Brain microvascular endothelial cell (primary cell): Measurements from ENCODE around the gene CCDC137.
A peak's percentile ranks its signal among the peaks of the same experiment; 100 is the strongest.

Experiments used
- DNase-seq: peaks from one replicate; pipeline ENCODE4 v3.0.0-alpha.2; 2020
- H3K27ac ChIP-seq: fragments of 250-450 bp; sonication (Bioruptor Pico); 2 replicates; pipeline ENCODE4 v1.5.1; 2020; ENCODE audit warnings: mild to moderate bottlenecking, moderate library complexity
- H3K27me3 ChIP-seq: fragments of 250-450 bp; sonication (Bioruptor Pico); replicated peaks from 2 replicates; pipeline ENCODE4 v1.5.1; 2020; ENCODE audit warnings: mild to moderate bottlenecking
- H3K36me3 ChIP-seq: fragments of 250-450 bp; sonication (Bioruptor Pico); replicated peaks from 2 replicates; pipeline ENCODE4 v1.5.1; 2020; ENCODE audit warnings: mild to moderate bottlenecking
- H3K4me3 ChIP-seq: 2 replicates; pipeline ENCODE4 v1.5.1; 2011; ENCODE audit warnings: low read depth, mild to moderate bottlenecking, control low read depth, low read length, moderate library complexity
- CTCF ChIP-seq: IDR thresholded peaks from 2 replicates; pipeline ENCODE4 v1.5.1; 2011; ENCODE audit warnings: low read depth, mild to moderate bottlenecking, moderate library complexity, low read length, control low read depth, inconsistent platforms; ENCODE audit errors: missing control alignments
- in situ Hi-C: cut with HindIII; loops from 2 replicates; pipeline ENCODE4 v1.10.0; 2017; ENCODE audit warnings: low sequenced_read_pairs, low pct_ligation_motif_present

Gene CCDC137

GRCh38 chr17:81691196-81691595 lies 24.7 kb downstream of the CCDC137 start:
- Histone ChIP-seq H3K36me3 (peaks cover 93% of the 10 kb centered on the region), H3K27ac (no peak overlapping the region), H3K27me3 (no peaks in the 10 kb centered on the region), H3K4me3 (no peak overlapping the region)
- TF ChIP-seq CTCF = no peak
- DNase-seq = no peak
- in situ Hi-C loops = no loop called here

- in situ Hi-C loops = no loop called here
- H3K27me3 ChIP-seq = no peaks in the 10 kb centered on the region
- H3K4me3 ChIP-seq = no peak overlapping the region
- DNase-seq = no peak
- H3K36me3 ChIP-seq = peaks cover 94% of the 10 kb centered on the region
- TF ChIP-seq CTCF = no peak
- no peak overlapping the region for H3K27ac ChIP-seq
Measured at GRCh38 chr17:81691608-81692007, 25.1 kb downstream of the CCDC137 start.

GRCh38 chr17:81693509-81694210 lies 27.1 kb downstream of the CCDC137 start:
- no peak overlapping the region for H3K27ac ChIP-seq
- H3K27me3 ChIP-seq = no peaks in the 10 kb centered on the region
- DNase-seq = no peak
- no peak overlapping the region for H3K4me3 ChIP-seq
- in situ Hi-C loops = no loop called here
- peaks cover 96% of the 10 kb centered on the region for H3K36me3 ChIP-seq
- peak; percentile 16 for TF ChIP-seq CTCF

GRCh38 chr17:81694810-81695209 lies 28.3 kb downstream of the CCDC137 start:
- Histone ChIP-seq H3K27ac (no peak overlapping the region), H3K36me3 (peaks cover 97% of the 10 kb centered on the region), H3K27me3 (no peaks in the 10 kb centered on the region), H3K4me3 (no peak overlapping the region)
- DNase-seq = no peak
- TF ChIP-seq CTCF = no peak
- in situ Hi-C loops = no loop called here

GRCh38 chr17:81695211-81695610 lies 28.7 kb downstream of the CCDC137 start:
- in situ Hi-C loops = no loop called here
- TF ChIP-seq CTCF = no peak

GRCh38 chr17:81695801-81696200 lies 29.3 kb downstream of the CCDC137 start:
- no peak for DNase-seq
- no peak overlapping the region for H3K27ac ChIP-seq
- H3K27me3 ChIP-seq = no peaks in the 10 kb centered on the region
- peaks cover 93% of the 10 kb centered on the region for H3K36me3 ChIP-seq
- in situ Hi-C loops = no loop called here
- no peak overlapping the region for H3K4me3 ChIP-seq
- no peak for TF ChIP-seq CTCF

More at GRCh38 chr17:81695211-81695610, 28.7 kb downstream of the CCDC137 start:
- H3K4me3 ChIP-seq = no peak overlapping the region
- no peak overlapping the region for H3K27ac ChIP-seq
- no peaks in the 10 kb centered on the region for H3K27me3 ChIP-seq
- no peak for DNase-seq
- peaks cover 97% of the 10 kb centered on the region for H3K36me3 ChIP-seq
